ENCODE measurements around the gene RSRC1.

DNA sequence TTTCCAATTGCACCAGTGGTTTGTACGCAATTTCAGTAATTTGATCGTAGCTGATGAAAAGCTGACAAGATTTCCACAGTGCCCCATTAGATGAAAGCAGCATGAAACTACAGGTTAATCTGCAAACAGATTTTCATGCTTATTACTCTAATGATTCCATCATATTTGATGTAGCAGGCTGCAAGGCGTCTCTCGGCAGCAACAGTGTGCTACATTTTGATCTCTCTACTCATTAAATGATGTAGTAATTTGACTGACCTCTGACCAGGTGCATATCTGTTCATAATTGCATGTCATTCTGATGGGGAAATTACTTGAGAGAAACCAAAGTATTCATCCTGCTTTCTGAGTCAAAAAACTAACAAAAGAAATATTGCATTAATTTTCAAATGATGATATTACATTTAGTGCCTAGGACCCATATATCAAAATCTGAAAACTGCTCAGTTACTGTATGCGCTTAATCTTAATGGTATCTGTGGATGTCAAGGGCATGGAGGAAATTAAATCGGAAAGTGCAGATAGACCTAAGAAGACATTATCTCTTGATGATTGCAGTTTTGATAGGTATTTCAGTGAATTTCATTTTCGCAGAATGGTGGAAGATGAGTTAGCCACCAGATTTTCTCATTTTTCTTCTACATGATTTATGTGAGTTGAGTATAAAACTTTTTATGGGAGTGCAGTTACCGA lies 198.5 kb downstream of the RSRC1 start:
- TF ChIP-seq, protein P1, sequence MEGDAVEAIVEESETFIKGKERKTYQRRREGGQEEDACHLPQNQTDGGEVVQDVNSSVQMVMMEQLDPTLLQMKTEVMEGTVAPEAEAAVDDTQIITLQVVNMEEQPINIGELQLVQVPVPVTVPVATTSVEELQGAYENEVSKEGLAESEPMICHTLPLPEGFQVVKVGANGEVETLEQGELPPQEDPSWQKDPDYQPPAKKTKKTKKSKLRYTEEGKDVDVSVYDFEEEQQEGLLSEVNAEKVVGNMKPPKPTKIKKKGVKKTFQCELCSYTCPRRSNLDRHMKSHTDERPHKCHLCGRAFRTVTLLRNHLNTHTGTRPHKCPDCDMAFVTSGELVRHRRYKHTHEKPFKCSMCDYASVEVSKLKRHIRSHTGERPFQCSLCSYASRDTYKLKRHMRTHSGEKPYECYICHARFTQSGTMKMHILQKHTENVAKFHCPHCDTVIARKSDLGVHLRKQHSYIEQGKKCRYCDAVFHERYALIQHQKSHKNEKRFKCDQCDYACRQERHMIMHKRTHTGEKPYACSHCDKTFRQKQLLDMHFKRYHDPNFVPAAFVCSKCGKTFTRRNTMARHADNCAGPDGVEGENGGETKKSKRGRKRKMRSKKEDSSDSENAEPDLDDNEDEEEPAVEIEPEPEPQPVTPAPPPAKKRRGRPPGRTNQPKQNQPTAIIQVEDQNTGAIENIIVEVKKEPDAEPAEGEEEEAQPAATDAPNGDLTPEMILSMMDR (IDR thresholded peaks at IDR 0.05; ENCODE audit: low read depth, low read length), result no peak
- TF ChIP-seq EZH2phosphoT487 (IDR thresholded peaks at IDR 0.05; ENCODE audit: low read depth), result no peak
